DND-41 (cell line): ENCODE data around the gene FCRL6.

ENCODE experiments used
- CTCF ChIP-seq: IDR thresholded peaks from 2 replicates; pipeline ENCODE4 v1.5.1; 2012; ENCODE audit warnings: borderline replicate concordance, low read length, moderate library complexity, mild to moderate bottlenecking; ENCODE audit not compliant: poor library complexity, severe bottlenecking; ENCODE audit errors: extremely low read depth
- EZH2 ChIP-seq: IDR thresholded peaks from 3 replicates; pipeline ENCODE4 v1.6.1; 2012; ENCODE audit warnings: borderline replicate concordance, low read depth, mild to moderate bottlenecking, moderate library complexity, low read length, inconsistent platforms; ENCODE audit not compliant: severe bottlenecking

- TF ChIP-seq CTCF: no peak
- TF ChIP-seq EZH2: no peak
These were observed 24.9 kb downstream of the FCRL6 start for GRCh38 chr1:159827102-159827490.
